ENCODE results near the gene KCNIP3. TPM values are rescaled to one million over a fixed set of nuclear protein-coding genes. Genes with fewer than 3 reads are reported as not detected.

The KCNIP3 gene
- total and polyA plus RNA-seq, 4 donors, result 0.26 to 1.1 (median 0.62) TPM

GRCh38 chr2:95380731-95381130, 83.6 kb downstream of the KCNIP3 start:
- 93% methylated on average over 5 of the region's 5 CpGs for WGBS
- DNase-seq (ENCODE audit: low spot score), result no peak
- Histone ChIP-seq H3K27me3 (ENCODE audit: control insufficient read depth in 4 of 4, insufficient read depth in 4 of 4, low read length in 3 of 4) (no peaks in the 10 kb centered on the region), H3K9ac (ENCODE audit: low read depth in 1 of 2, low read length in 2 of 2) (no peak overlapping the region), H3K9me3 (ENCODE audit: control insufficient read depth in 4 of 4, low read length in 3 of 4) (no peaks in the 10 kb centered on the region), H3K4me3 (ENCODE audit: low read depth in 1 of 3, low read length in 3 of 3) (no peak overlapping the region), H3K27ac (ENCODE audit: low read depth in 1 of 2, low read length in 2 of 2) (no peak overlapping the region), H3K36me3 (ENCODE audit: control insufficient read depth in 4 of 4, insufficient read depth in 3 of 4, low read depth in 1 of 4, low read length in 3 of 4) (no peaks in the 10 kb centered on the region), H3K4me1 (ENCODE audit: control insufficient read depth in 4 of 4, insufficient read depth in 4 of 4, low read length in 3 of 4) (peaks cover 0 to 15% (median 9%) of the 10 kb centered on the region in 4 donors)
- no peak for TF ChIP-seq TAF1 (conservative IDR thresholded peaks at IDR 0.05)
- TF ChIP-seq MAX (IDR thresholded peaks at IDR 0.05), result no peak
- no peak for TF ChIP-seq SP1 (IDR thresholded peaks at IDR 0.05)
- TF ChIP-seq FOXA1 (IDR thresholded peaks at IDR 0.05), result no peak
- no peak for TF ChIP-seq FOXA2 (IDR thresholded peaks at IDR 0.05)

GRCh38 chr2:95381212-95382191, 84.4 kb downstream of the KCNIP3 start:
- no peaks in the 10 kb centered on the region for H3K27me3 ChIP-seq (ENCODE audit: control insufficient read depth in 4 of 4, insufficient read depth in 4 of 4, low read length in 3 of 4)
- no peak overlapping the region for H3K9ac ChIP-seq (ENCODE audit: low read depth in 1 of 2, low read length in 2 of 2)
- TF ChIP-seq, protein P1, sequence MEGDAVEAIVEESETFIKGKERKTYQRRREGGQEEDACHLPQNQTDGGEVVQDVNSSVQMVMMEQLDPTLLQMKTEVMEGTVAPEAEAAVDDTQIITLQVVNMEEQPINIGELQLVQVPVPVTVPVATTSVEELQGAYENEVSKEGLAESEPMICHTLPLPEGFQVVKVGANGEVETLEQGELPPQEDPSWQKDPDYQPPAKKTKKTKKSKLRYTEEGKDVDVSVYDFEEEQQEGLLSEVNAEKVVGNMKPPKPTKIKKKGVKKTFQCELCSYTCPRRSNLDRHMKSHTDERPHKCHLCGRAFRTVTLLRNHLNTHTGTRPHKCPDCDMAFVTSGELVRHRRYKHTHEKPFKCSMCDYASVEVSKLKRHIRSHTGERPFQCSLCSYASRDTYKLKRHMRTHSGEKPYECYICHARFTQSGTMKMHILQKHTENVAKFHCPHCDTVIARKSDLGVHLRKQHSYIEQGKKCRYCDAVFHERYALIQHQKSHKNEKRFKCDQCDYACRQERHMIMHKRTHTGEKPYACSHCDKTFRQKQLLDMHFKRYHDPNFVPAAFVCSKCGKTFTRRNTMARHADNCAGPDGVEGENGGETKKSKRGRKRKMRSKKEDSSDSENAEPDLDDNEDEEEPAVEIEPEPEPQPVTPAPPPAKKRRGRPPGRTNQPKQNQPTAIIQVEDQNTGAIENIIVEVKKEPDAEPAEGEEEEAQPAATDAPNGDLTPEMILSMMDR (IDR thresholded peaks at IDR 0.05; ENCODE audit: low read depth, low read length, missing input control), result no peak
- TF ChIP-seq JUND (IDR thresholded peaks at IDR 0.05), result no peak
- no peak for TF ChIP-seq TAF1 (conservative IDR thresholded peaks at IDR 0.05)
- no peak for TF ChIP-seq FOXA2 (IDR thresholded peaks at IDR 0.05)
- no peak for TF ChIP-seq NR2F2 (IDR thresholded peaks at IDR 0.05)
- H3K9me3 ChIP-seq (ENCODE audit: control insufficient read depth in 4 of 4, low read length in 3 of 4), result no peaks in the 10 kb centered on the region
- H3K4me3 ChIP-seq (ENCODE audit: low read depth in 1 of 3, low read length in 3 of 3), result no peak overlapping the region
- DNase-seq (ENCODE audit: low spot score), result no peak
- 91% methylated on average over 22 of the region's 22 CpGs for WGBS
- H3K27ac ChIP-seq (ENCODE audit: low read depth in 1 of 2, low read length in 2 of 2), result no peak overlapping the region
- H3K4me1 ChIP-seq (ENCODE audit: control insufficient read depth in 4 of 4, insufficient read depth in 4 of 4, low read length in 3 of 4), result peaks cover 4 to 21% (median 12%) of the 10 kb centered on the region in 4 donors
- no peaks in the 10 kb centered on the region for H3K36me3 ChIP-seq (ENCODE audit: control insufficient read depth in 4 of 4, insufficient read depth in 3 of 4, low read depth in 1 of 4, low read length in 3 of 4)

GRCh38 chr2:95382192-95382591, 85.0 kb downstream of the KCNIP3 start:
- no peak for TF ChIP-seq FOXA1 (IDR thresholded peaks at IDR 0.05)
- TF ChIP-seq GABPA (IDR thresholded peaks at IDR 0.05 in 1 of 2, conservative IDR thresholded peaks at IDR 0.05 in 1 of 2), result no peak
- no peak for TF ChIP-seq NR2F2 (IDR thresholded peaks at IDR 0.05)
- no peak for TF ChIP-seq JUND (IDR thresholded peaks at IDR 0.05)
- TF ChIP-seq HNF4A (conservative IDR thresholded peaks at IDR 0.05), result no peak
- TF ChIP-seq, protein P2, sequence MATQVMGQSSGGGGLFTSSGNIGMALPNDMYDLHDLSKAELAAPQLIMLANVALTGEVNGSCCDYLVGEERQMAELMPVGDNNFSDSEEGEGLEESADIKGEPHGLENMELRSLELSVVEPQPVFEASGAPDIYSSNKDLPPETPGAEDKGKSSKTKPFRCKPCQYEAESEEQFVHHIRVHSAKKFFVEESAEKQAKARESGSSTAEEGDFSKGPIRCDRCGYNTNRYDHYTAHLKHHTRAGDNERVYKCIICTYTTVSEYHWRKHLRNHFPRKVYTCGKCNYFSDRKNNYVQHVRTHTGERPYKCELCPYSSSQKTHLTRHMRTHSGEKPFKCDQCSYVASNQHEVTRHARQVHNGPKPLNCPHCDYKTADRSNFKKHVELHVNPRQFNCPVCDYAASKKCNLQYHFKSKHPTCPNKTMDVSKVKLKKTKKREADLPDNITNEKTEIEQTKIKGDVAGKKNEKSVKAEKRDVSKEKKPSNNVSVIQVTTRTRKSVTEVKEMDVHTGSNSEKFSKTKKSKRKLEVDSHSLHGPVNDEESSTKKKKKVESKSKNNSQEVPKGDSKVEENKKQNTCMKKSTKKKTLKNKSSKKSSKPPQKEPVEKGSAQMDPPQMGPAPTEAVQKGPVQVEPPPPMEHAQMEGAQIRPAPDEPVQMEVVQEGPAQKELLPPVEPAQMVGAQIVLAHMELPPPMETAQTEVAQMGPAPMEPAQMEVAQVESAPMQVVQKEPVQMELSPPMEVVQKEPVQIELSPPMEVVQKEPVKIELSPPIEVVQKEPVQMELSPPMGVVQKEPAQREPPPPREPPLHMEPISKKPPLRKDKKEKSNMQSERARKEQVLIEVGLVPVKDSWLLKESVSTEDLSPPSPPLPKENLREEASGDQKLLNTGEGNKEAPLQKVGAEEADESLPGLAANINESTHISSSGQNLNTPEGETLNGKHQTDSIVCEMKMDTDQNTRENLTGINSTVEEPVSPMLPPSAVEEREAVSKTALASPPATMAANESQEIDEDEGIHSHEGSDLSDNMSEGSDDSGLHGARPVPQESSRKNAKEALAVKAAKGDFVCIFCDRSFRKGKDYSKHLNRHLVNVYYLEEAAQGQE (IDR thresholded peaks at IDR 0.05), result no peak
- TF ChIP-seq YY1 (IDR thresholded peaks at IDR 0.05), result no peak
- TF ChIP-seq RAD21 (IDR thresholded peaks at IDR 0.05), result no peak
- no peak for TF ChIP-seq TAF1 (conservative IDR thresholded peaks at IDR 0.05)
- no peak for TF ChIP-seq HNF4G (IDR thresholded peaks at IDR 0.05)
- no peak for TF ChIP-seq RXRA (IDR thresholded peaks at IDR 0.05)
- no peak for TF ChIP-seq FOXA2 (IDR thresholded peaks at IDR 0.05)
- no peak for TF ChIP-seq MAX (IDR thresholded peaks at IDR 0.05)
- no peak for DNase-seq (ENCODE audit: low spot score)
- Histone ChIP-seq H3K27me3 (ENCODE audit: control insufficient read depth in 4 of 4, insufficient read depth in 4 of 4, low read length in 3 of 4) (no peaks in the 10 kb centered on the region), H3K4me1 (ENCODE audit: control insufficient read depth in 4 of 4, insufficient read depth in 4 of 4, low read length in 3 of 4) (peaks cover 4 to 21% (median 13%) of the 10 kb centered on the region in 4 donors), H3K4me3 (ENCODE audit: low read depth in 1 of 3, low read length in 3 of 3) (no peak overlapping the region), H3K27ac (ENCODE audit: low read depth in 1 of 2, low read length in 2 of 2) (no peak overlapping the region), H3K9me3 (ENCODE audit: control insufficient read depth in 4 of 4, low read length in 3 of 4) (no peaks in the 10 kb centered on the region), H3K9ac (ENCODE audit: low read depth in 1 of 2, low read length in 2 of 2) (no peak overlapping the region), H3K36me3 (ENCODE audit: control insufficient read depth in 4 of 4, insufficient read depth in 3 of 4, low read depth in 1 of 4, low read length in 3 of 4) (no peaks in the 10 kb centered on the region)
- 96% methylated on average over 20 of the region's 20 CpGs for WGBS

All from liver (tissue), 9 donors.